ENCODE measurements around the gene FGF14. TPM values are rescaled to one million over a fixed set of nuclear protein-coding genes. Genes with fewer than 3 reads are reported as not detected.

FGF14 gene
- total RNA-seq, 1 donor from 2014 or later: 2.0 TPM

DNA sequence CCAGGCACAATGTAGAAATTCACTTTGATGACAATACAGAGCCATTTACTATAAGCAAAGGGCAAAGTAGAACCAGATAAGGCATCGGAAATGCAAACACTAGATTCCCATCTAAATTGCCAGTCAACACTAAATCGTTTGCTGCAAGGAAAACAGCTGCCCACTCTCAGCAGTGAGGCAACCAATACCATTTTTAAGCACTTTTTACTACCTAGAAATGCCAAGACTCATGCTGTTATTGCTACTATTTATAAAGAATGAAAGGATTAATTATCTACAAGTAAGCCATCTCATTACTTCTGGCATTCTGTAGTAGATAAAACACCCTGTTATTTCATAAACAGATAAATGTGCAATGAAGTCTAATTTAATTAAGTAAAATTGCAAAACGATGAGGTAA, 422.0 kb downstream of the FGF14 start:
- Histone ChIP-seq H3K27me3 (no peaks in the 10 kb centered on the region), H3K4me1 (peaks cover 4% of the 10 kb centered on the region), H3K9me3 (no peaks in the 10 kb centered on the region), H3K27ac (no peak overlapping the region), H3K36me3 (no peaks in the 10 kb centered on the region), H3K4me3 (no peak overlapping the region)
- no peak for DNase-seq
- TF ChIP-seq CTCF (IDR thresholded peaks at IDR 0.05): no peak
- ATAC-seq: no peak
- intact Hi-C loops (cut with DNase I): no loop called here

GRCh38 chr13:101978552-101979315, 423.1 kb downstream of the FGF14 start:
- H3K27ac ChIP-seq: no peak overlapping the region
- no peaks in the 10 kb centered on the region for H3K27me3 ChIP-seq
- no peak for TF ChIP-seq CTCF (IDR thresholded peaks at IDR 0.05)
- peaks cover 4% of the 10 kb centered on the region for H3K4me1 ChIP-seq
- DNase-seq (no peak), ATAC-seq (no peak)
- no peaks in the 10 kb centered on the region for H3K36me3 ChIP-seq
- no peak overlapping the region for H3K4me3 ChIP-seq
- H3K9me3 ChIP-seq: no peaks in the 10 kb centered on the region
- intact Hi-C loops (cut with DNase I): no loop called here

DNA sequence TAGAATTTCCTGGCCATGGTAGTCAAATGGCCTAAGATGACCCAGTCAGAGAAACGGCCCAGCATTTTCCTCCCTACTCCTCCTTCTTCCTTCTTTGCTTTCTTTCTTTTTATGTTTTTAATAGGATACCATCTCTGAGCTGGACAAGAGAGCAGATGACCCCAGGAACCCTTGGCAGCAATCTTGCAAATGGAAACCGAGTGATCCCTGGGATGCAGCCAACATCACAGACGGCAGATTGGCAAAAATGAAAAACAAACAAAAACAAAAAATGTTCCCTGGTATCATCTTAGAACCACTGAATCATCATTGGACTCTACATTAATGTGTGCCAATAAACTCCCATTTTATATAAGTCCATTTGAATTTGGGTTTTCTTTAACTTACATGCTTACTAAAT, 424.4 kb downstream of the FGF14 start:
- Histone ChIP-seq H3K36me3 (no peaks in the 10 kb centered on the region), H3K4me1 (peaks cover 4% of the 10 kb centered on the region), H3K4me3 (no peak overlapping the region), H3K27me3 (no peaks in the 10 kb centered on the region), H3K9me3 (no peaks in the 10 kb centered on the region), H3K27ac (no peak overlapping the region)
- no peak for ATAC-seq
- TF ChIP-seq CTCF (IDR thresholded peaks at IDR 0.05): no peak
- no peak for DNase-seq
- intact Hi-C loops (cut with DNase I): no loop called here

DNA sequence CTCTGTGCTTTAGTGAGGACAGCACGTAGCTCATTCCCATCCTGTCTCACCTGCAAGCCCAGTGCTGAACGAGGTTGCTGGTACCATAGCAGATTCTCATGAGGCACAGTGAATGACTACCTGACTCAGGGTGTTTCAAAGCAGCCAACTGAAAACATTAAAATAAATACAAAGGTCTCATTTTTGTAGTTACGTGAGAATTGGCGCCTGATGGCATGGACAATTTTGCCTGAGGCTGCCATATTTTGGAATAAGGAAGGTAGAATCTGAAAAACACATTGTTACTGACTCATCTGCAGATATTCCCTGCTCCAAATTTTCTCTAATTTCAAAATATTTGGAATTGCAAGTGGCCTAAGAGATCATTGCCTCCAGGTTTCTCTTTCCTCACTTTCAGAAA, 429.7 kb downstream of the FGF14 start:
- Histone ChIP-seq H3K27me3 (no peaks in the 10 kb centered on the region), H3K36me3 (no peaks in the 10 kb centered on the region), H3K4me3 (no peak overlapping the region), H3K4me1 (no peaks in the 10 kb centered on the region), H3K9me3 (no peaks in the 10 kb centered on the region), H3K27ac (no peak overlapping the region)
- no peak for TF ChIP-seq CTCF (IDR thresholded peaks at IDR 0.05)
- DNase-seq (no peak), ATAC-seq (no peak)
- intact Hi-C loops (cut with DNase I): no loop called here

DNA sequence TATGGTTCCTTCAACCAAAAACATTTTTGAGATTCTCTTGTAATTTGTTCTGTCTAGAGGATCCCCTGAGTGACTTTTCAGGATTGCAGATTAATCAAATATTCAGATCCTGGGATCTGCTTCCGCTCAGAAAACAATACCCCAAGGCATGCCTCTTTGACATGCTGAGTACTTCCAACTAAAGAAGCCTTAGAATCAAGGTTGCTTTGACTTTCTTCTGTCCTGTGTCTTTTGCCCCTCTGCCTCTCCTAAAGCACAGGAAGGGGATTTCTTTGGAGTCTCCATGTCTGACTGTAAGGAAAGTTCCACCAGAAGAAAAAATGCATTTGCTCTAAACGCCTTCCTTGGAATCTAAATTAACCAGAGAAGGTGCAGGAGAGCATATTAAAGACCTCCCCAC, 431.5 kb downstream of the FGF14 start:
- no peak for TF ChIP-seq CTCF (IDR thresholded peaks at IDR 0.05)
- DNase-seq (no peak), ATAC-seq (no peak)
- no peaks in the 10 kb centered on the region for H3K4me1 ChIP-seq
- no peaks in the 10 kb centered on the region for H3K27me3 ChIP-seq
- H3K9me3 ChIP-seq: no peaks in the 10 kb centered on the region
- H3K36me3 ChIP-seq: no peaks in the 10 kb centered on the region
- no peak overlapping the region for H3K4me3 ChIP-seq
- intact Hi-C loops (cut with DNase I): no loop called here
- H3K27ac ChIP-seq: no peak overlapping the region

- Histone ChIP-seq H3K27me3 (no peaks in the 10 kb centered on the region), H3K4me3 (no peak overlapping the region), H3K27ac (no peak overlapping the region), H3K9me3 (no peaks in the 10 kb centered on the region), H3K36me3 (no peaks in the 10 kb centered on the region), H3K4me1 (no peaks in the 10 kb centered on the region)
- intact Hi-C loops (cut with DNase I): no loop called here
- ATAC-seq (no peak), DNase-seq (no peak)
- TF ChIP-seq CTCF (IDR thresholded peaks at IDR 0.05): no peak
Measured at GRCh38 chr13:101967781-101968180, 434.1 kb downstream of the FGF14 start.
